PC-3 (cell line): Measurements from ENCODE around the gene CHMP1B.

Experiments used
- CTCF ChIP-seq: fragments of 300-600 bp; sonication (generic); conservative IDR thresholded peaks from 2 replicates; pipeline ENCODE4 v1.5.1; 2017; ENCODE audit warnings: antibody characterized with exemption, low read depth, mild to moderate bottlenecking, low read length
- EZH2 ChIP-seq: fragments of 300-600 bp; sonication (generic); IDR thresholded peaks from one replicate; pipeline ENCODE4 v1.6.1; 2017; ENCODE audit warnings: antibody characterized with exemption, mild to moderate bottlenecking, low read length; ENCODE audit not compliant: unreplicated experiment
- EZH2phosphoT487 ChIP-seq: fragments of 300-600 bp; sonication (generic); IDR thresholded peaks from 2 replicates; pipeline ENCODE4 v1.6.1; 2018; ENCODE audit warnings: mild to moderate bottlenecking, antibody characterized with exemption, low read length, borderline replicate concordance

- TF ChIP-seq EZH2phosphoT487 (no peak), CTCF (no peak), EZH2 (no peak)
These were observed 1.9 kb upstream of the CHMP1B start for GRCh38 chr18:11849279-11849678.
